Prostate gland (tissue), 2 donors: ENCODE measurements around the gene ENTPD1. TPM values are rescaled to one million over a fixed set of nuclear protein-coding genes. Genes with fewer than 3 reads are reported as not detected.

Source experiments
- DNase-seq: peaks from one replicate; pipeline ENCODE4 v3.0.0-alpha.2; 2019; ENCODE audit warnings: low spot score
- H3K27ac ChIP-seq, 2 donors: fragments of 200-600 bp; sonication (generic); 2 replicates each; pipeline ENCODE4 v1.5.1; 2017 to 2019
- H3K27me3 ChIP-seq: fragments of 200-600 bp; sonication (generic); replicated peaks from 2 replicates; pipeline ENCODE4 v1.5.1; 2019; ENCODE audit not compliant: insufficient read depth
- H3K36me3 ChIP-seq, 2 donors: fragments of 200-600 bp; sonication (generic); 1 replicate in 1 of 2; 2 replicates in 1 of 2; pipeline versions ENCODE4 v1.5.1 to v1.8.1; 2017 to 2019
- H3K4me1 ChIP-seq: fragments of 200-600 bp; sonication (generic); replicated peaks from 2 replicates; pipeline ENCODE4 v1.5.1; 2019
- H3K4me3 ChIP-seq, 2 donors: fragments of 200-600 bp; sonication (generic); 2 replicates each; pipeline ENCODE4 v1.5.1; 2017 to 2019
- H3K9me3 ChIP-seq: fragments of 200-600 bp; sonication (generic); 2 replicates; pipeline ENCODE4 v1.5.1; 2017
- POLR2A ChIP-seq: fragments of 450-650 bp; IDR thresholded peaks from one replicate; pipeline ENCODE4 v1.6.1; 2016; ENCODE audit warnings: antibody characterized with exemption, mild to moderate bottlenecking
- POLR2AphosphoS5 ChIP-seq: sonication (generic); formaldehyde crosslinking; IDR thresholded peaks from one replicate; pipeline ENCODE4 v1.6.1; 2017; ENCODE audit warnings: antibody characterized with exemption
- WGBS: methylation state at CpG from one replicate; pipeline ENCODE4 v1.1.5; 2018; 5-methylcytosine and 5-hydroxymethylcytosine counted together
- intact Hi-C: fragments of 100-400 bp; cut with DNase I; formaldehyde crosslinking; loops from one replicate; pipeline ENCODE4 v1.14.2; 2022
- total RNA-seq, 2 donors: library from RNA; depleted of rRNA; stranded (reverse); fragments of >200 nt; gene quantifications; one replicate each; pipeline ENCODE4 v1.1.0, GENCODE V29; 2016
- TF ChIP-seq, protein P1 (sequence below), 4 experiments: fragments of 200-600 bp in 2 of 4; fragments of 450-650 bp in 2 of 4; sonication (generic) in 2 of 4; IDR thresholded peaks; 1 replicate in 3 of 4; 2 replicates in 1 of 4; pipeline ENCODE4 v1.5.1; 2016 to 2019; ENCODE audit warnings: antibody characterized with exemption in 4 of 4, mild to moderate bottlenecking in 2 of 4, moderate library complexity in 2 of 4

Gene ENTPD1
- total RNA-seq, 2 donors from 2014 or later, result 7.0 to 9.3 TPM

DNA sequence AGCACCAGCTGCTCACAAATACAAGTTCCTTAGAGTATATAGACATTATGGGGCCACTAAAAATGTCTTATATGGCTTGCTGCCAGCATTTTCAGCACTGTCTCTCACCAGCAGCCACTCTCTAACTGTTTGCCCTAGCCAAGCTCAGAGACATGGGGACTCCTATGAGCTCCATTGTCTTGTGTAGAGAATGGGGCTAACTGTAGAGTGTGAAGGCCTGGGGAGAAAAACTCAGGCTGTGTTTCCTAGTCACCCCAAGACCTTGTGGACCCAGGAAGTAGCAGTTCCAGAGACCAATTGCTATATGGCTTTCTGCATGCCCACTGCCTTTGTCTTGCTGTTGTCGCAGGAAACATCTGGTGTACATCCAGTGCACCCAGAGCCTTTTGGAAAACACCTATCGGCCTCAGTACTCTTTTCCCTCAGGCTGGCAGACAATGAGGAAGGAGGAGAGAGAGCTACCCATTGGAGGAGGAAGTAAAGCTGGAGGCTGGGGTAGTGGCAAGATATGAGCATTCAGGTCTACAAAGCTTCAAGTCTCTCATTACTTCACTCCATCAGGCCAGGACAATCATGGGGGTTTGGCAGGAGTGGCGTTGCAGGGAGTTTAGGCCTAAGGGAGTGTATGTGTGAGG lies 28.4 kb downstream of the ENTPD1 start:
- intact Hi-C loops, result no loop called here
- WGBS, result 90% methylated on average over 3 of the region's 3 CpGs
- H3K4me1 ChIP-seq, result no peaks in the 10 kb centered on the region

GRCh38 chr10:95785317-95785716 lies 29.4 kb downstream of the ENTPD1 start:
- Histone ChIP-seq H3K4me1 (no peaks in the 10 kb centered on the region), H3K27ac (no peak overlapping the region), H3K36me3 (no peaks in the 10 kb centered on the region), H3K4me3 (no peak overlapping the region), H3K9me3 (no peaks in the 10 kb centered on the region), H3K27me3 (no peaks in the 10 kb centered on the region)
- 83% methylated on average over 1 of the region's 1 CpG for WGBS
- no peak for DNase-seq
- intact Hi-C loops, result no loop called here
- no peak for TF ChIP-seq POLR2A
- TF ChIP-seq POLR2AphosphoS5, result no peak
- TF ChIP-seq, protein P1, sequence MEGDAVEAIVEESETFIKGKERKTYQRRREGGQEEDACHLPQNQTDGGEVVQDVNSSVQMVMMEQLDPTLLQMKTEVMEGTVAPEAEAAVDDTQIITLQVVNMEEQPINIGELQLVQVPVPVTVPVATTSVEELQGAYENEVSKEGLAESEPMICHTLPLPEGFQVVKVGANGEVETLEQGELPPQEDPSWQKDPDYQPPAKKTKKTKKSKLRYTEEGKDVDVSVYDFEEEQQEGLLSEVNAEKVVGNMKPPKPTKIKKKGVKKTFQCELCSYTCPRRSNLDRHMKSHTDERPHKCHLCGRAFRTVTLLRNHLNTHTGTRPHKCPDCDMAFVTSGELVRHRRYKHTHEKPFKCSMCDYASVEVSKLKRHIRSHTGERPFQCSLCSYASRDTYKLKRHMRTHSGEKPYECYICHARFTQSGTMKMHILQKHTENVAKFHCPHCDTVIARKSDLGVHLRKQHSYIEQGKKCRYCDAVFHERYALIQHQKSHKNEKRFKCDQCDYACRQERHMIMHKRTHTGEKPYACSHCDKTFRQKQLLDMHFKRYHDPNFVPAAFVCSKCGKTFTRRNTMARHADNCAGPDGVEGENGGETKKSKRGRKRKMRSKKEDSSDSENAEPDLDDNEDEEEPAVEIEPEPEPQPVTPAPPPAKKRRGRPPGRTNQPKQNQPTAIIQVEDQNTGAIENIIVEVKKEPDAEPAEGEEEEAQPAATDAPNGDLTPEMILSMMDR (IDR thresholded peaks at IDR 0.05), result no peak

More for the DNA sequence above, 28.4 kb downstream of the ENTPD1 start:
- H3K27ac ChIP-seq, result no peak overlapping the region
- no peaks in the 10 kb centered on the region for H3K36me3 ChIP-seq
- TF ChIP-seq, protein P1 (IDR thresholded peaks at IDR 0.05), result no peak
- no peak for TF ChIP-seq POLR2AphosphoS5
- TF ChIP-seq POLR2A, result no peak
- no peaks in the 10 kb centered on the region for H3K27me3 ChIP-seq
- no peak for DNase-seq
- no peaks in the 10 kb centered on the region for H3K9me3 ChIP-seq
- H3K4me3 ChIP-seq, result no peak overlapping the region

DNA sequence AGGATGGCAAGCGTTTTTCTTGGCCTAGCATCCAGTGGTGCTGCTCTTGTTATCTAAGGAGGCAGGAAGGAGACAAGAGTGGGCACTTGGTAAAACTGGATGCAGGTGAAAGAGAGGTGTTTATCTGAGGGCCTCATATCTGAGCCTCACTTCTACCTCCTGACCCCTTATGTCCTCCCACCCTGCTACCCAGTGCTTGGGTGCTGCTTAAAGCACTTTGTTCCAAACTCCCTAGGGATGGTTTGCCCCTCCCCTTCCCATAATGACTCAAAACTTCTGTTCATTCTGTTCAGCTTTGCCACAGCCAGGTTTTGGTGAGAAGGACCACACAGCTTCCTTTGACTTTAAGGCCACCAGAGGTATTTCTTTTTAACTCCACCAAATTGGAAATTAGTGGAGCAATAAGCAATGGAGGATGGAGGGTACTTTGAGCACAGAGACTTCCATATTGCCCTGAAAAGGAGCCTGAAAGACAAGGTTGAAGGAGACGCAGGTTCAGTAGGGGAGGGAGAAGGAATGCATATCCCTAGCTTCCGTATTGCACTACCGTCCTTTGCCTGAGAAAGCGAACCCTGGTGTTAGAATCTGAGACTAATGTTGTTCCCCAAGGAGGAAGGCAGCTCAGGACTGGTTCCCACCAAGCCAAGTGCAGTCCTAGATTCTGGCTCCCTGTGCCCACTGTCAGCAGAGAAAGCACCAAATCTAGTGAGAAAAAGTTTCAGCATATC lies 30.1 kb downstream of the ENTPD1 start:
- Histone ChIP-seq H3K9me3 (no peaks in the 10 kb centered on the region), H3K36me3 (no peaks in the 10 kb centered on the region), H3K27me3 (no peaks in the 10 kb centered on the region), H3K27ac (no peak overlapping the region), H3K4me1 (no peaks in the 10 kb centered on the region), H3K4me3 (no peak overlapping the region)
- WGBS, result 71% methylated on average over 5 of the region's 5 CpGs
- intact Hi-C loops, result no loop called here
- TF ChIP-seq POLR2AphosphoS5 (no peak), POLR2A (no peak)
- TF ChIP-seq, protein P1 (IDR thresholded peaks at IDR 0.05), result no peak
- DNase-seq, result no peak

DNA sequence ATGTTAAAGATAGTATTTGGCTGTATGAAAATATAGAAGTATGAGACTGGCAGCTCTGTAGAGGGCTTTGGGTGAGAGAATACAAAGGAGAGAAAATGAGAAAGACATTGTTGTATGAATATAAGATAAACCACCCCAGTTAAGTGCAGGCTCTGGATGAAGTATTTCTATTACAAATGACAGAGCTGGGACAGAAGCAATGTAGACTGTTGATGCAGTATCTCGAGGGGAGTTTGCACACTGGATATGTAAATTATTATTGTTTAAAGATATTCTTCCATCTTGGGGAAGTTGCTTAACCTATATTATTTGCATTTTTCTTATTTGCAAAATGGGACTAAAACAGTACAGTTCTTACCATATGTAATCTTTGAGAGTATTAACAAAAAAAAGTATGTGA lies 31.5 kb downstream of the ENTPD1 start:
- H3K27ac ChIP-seq, result no peak overlapping the region
- no peak for DNase-seq
- TF ChIP-seq POLR2AphosphoS5 (no peak), POLR2A (no peak)
- TF ChIP-seq, protein P1 (IDR thresholded peaks at IDR 0.05), result no peak
- no peaks in the 10 kb centered on the region for H3K4me1 ChIP-seq
- intact Hi-C loops, result no loop called here
- no peaks in the 10 kb centered on the region for H3K9me3 ChIP-seq
- H3K4me3 ChIP-seq, result no peak overlapping the region
- no peaks in the 10 kb centered on the region for H3K27me3 ChIP-seq
- no peaks in the 10 kb centered on the region for H3K36me3 ChIP-seq
- WGBS, result 93% methylated on average over 1 of the region's 1 CpG

- Histone ChIP-seq H3K27me3 (no peaks in the 10 kb centered on the region), H3K9me3 (no peaks in the 10 kb centered on the region), H3K4me3 (no peak overlapping the region), H3K27ac (no peak overlapping the region), H3K36me3 (no peaks in the 10 kb centered on the region), H3K4me1 (no peaks in the 10 kb centered on the region)
- DNase-seq, result no peak
- TF ChIP-seq, protein P1 (IDR thresholded peaks at IDR 0.05), result no peak
- TF ChIP-seq POLR2AphosphoS5 (no peak), POLR2A (no peak)
- intact Hi-C loops, result no loop called here
- WGBS, result 74% methylated on average over 2 of the region's 2 CpGs
Measured at GRCh38 chr10:95788830-95789229, 32.9 kb downstream of the ENTPD1 start.
